Thoracic aorta (tissue), 2 donors: Measurements from ENCODE around the gene RFX1. TPM values are rescaled to one million over a fixed set of nuclear protein-coding genes. Genes with fewer than 3 reads are reported as not detected.

Source experiments
- ATAC-seq: fragments of 150-250 bp; one replicate; pipeline ENCODE4 v1.8.0; 2017; ENCODE audit warnings: low read depth; ENCODE audit not compliant: insufficient number of reproducible peaks, low FRiP score
- DNase-seq: peaks from one replicate; pipeline ENCODE4 v3.0.0-alpha.2; 2020; ENCODE audit warnings: low spot score
- H3K27ac ChIP-seq, 2 donors: fragments of 200-600 bp; sonication (generic); 1 replicate in 1 of 2; 2 replicates in 1 of 2; pipeline ENCODE4 v1.5.1; 2016; ENCODE audit warnings: mild to moderate bottlenecking in 2 of 2, moderate library complexity in 2 of 2
- H3K27me3 ChIP-seq: fragments of 200-600 bp; sonication (generic); replicated peaks from 2 replicates; pipeline ENCODE4 v1.6.0; 2016; ENCODE audit warnings: mild to moderate bottlenecking; ENCODE audit not compliant: insufficient read depth
- H3K36me3 ChIP-seq: fragments of 200-600 bp; sonication (generic); one replicate; pipeline ENCODE4 v1.5.1; 2016
- H3K4me1 ChIP-seq, 2 donors: fragments of 200-600 bp; sonication (generic); 1 replicate in 1 of 2; 2 replicates in 1 of 2; pipeline versions ENCODE4 v1.5.1 to v1.6.0; 2016; ENCODE audit warnings: low read depth in 2 of 2, mild to moderate bottlenecking in 1 of 2; ENCODE audit not compliant: control insufficient read depth in 1 of 2
- H3K4me3 ChIP-seq: fragments of 200-600 bp; sonication (generic); 2 replicates; pipeline ENCODE4 v1.5.1; 2016; ENCODE audit warnings: mild to moderate bottlenecking
- H3K9me3 ChIP-seq: fragments of 200-600 bp; sonication (generic); 2 replicates; pipeline ENCODE4 v1.5.1; 2016
- total RNA-seq, 2 donors: library from RNA; depleted of rRNA; stranded (reverse); fragments of >200 nt; gene quantifications; one replicate each; pipeline versions ENCODE4 v1.1.0 to v1.2.3, GENCODE V29; 2016
- TF ChIP-seq, protein P1 (sequence below): fragments of 200-600 bp; sonication (generic); IDR thresholded peaks from one replicate; pipeline ENCODE4 v1.5.1; 2019; ENCODE audit warnings: antibody characterized with exemption

Gene RFX1
- total RNA-seq, 2 donors from 2014 or later, result 3.0 to 5.7 TPM

GRCh38 chr19:13979244-13979615 is 26.9 kb downstream of the RFX1 start:
- H3K4me3 ChIP-seq, result peak overlapping the region; percentile 77
- TF ChIP-seq, protein P1, sequence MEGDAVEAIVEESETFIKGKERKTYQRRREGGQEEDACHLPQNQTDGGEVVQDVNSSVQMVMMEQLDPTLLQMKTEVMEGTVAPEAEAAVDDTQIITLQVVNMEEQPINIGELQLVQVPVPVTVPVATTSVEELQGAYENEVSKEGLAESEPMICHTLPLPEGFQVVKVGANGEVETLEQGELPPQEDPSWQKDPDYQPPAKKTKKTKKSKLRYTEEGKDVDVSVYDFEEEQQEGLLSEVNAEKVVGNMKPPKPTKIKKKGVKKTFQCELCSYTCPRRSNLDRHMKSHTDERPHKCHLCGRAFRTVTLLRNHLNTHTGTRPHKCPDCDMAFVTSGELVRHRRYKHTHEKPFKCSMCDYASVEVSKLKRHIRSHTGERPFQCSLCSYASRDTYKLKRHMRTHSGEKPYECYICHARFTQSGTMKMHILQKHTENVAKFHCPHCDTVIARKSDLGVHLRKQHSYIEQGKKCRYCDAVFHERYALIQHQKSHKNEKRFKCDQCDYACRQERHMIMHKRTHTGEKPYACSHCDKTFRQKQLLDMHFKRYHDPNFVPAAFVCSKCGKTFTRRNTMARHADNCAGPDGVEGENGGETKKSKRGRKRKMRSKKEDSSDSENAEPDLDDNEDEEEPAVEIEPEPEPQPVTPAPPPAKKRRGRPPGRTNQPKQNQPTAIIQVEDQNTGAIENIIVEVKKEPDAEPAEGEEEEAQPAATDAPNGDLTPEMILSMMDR, result no peak
- no peaks in the 10 kb centered on the region for H3K27me3 ChIP-seq
- ATAC-seq (no peak), DNase-seq (no peak)
- H3K9me3 ChIP-seq, result no peaks in the 10 kb centered on the region
- H3K4me1 ChIP-seq, result peaks cover 13 to 19% of the 10 kb centered on the region in 2 donors
- H3K27ac ChIP-seq, result peak overlapping the region in 1 of 2 donors; percentile 76
- H3K36me3 ChIP-seq, result no peaks in the 10 kb centered on the region

DNA sequence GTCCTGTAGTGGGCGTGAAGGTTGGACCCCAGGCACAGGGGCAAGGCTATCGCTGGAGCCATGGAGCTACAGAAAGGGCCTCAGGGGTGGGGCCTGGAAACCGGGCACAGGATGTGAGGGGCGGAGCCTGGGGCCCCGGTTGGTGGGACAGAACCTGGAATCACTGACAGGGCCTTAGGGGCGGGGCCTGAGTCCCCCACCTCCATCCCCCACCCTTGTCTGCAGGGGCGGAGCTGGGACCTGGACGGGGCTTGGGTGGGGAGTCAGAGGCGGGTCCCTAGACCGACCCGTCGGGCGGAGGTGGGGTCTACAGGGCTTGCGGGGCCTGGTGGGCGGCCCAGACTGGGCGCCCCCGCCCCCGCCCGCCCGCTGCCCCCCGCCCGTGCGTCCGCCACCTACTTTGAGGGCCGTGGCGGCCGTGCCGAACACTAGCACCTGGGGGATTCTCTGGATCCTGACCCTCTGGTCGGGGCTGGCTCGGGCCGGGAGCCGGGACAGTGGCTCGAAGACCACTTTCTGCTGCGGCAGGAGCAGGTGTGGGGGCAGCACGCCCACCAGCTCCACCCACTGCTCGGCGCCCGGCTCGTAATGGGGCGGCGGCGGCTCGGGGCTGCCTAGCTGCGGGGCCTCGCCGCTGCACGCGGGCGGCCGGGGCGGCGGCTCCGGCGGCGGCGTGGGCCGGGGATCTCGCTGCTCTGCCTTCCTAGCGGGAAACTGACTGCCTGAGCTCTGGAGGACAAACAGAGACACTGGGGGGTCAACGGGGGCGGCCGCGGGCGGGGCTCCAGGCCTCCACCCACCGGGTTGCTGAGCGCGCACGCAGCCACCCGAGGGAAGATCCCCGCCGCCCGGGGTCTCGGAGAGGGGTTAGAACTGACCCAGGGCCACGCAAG is 27.5 kb downstream of the RFX1 start:
- DNase-seq (peak; percentile 52), ATAC-seq (peak; percentile 42)
- Histone ChIP-seq H3K36me3 (no peaks in the 10 kb centered on the region), H3K4me3 (peak overlapping the region; percentile 77), H3K27me3 (no peaks in the 10 kb centered on the region), H3K9me3 (no peaks in the 10 kb centered on the region), H3K4me1 (peaks cover 13 to 19% of the 10 kb centered on the region in 2 donors), H3K27ac (peak overlapping the region; percentile 65 to 76)
- TF ChIP-seq, protein P1, result no peak

GRCh38 chr19:13977803-13978202 is 28.3 kb downstream of the RFX1 start:
- no peak for ATAC-seq

DNA sequence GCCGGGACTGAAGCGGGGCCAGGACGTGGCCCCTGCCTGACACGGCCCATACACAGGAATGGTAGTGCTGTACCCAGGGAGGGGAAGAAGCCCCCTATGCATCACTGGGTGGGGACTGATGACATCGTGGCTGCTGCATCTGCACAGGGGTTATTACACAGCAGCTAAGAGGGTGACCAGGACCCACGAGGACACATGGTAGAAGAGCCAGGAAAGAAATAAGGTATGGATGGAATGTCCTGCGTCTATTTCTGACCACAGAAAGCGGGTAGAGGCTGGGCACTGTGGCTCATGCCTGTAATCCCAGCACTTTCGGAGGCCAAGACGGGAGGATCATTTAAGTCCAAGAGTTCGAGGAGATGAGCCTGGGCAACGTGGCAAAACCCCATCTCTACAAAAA is 29.7 kb downstream of the RFX1 start:
- no peaks in the 10 kb centered on the region for H3K27me3 ChIP-seq
- H3K36me3 ChIP-seq, result peaks cover 7% of the 10 kb centered on the region
- H3K4me1 ChIP-seq, result peaks cover 13 to 19% of the 10 kb centered on the region in 2 donors
- H3K9me3 ChIP-seq, result no peaks in the 10 kb centered on the region
- no peak overlapping the region for H3K4me3 ChIP-seq
- DNase-seq (no peak), ATAC-seq (no peak)
- peak overlapping the region in 1 of 2 donors; percentile 11 for H3K27ac ChIP-seq
- TF ChIP-seq, protein P1, result no peak

More at GRCh38 chr19:13977803-13978202, 28.3 kb downstream of the RFX1 start:
- no peaks in the 10 kb centered on the region for H3K9me3 ChIP-seq
- H3K4me3 ChIP-seq, result peak overlapping the region; percentile 77
- peaks cover 6% of the 10 kb centered on the region for H3K36me3 ChIP-seq
- H3K27me3 ChIP-seq, result no peaks in the 10 kb centered on the region
- H3K27ac ChIP-seq, result peak overlapping the region; percentile 65 to 76
- no peak for DNase-seq
- TF ChIP-seq, protein P1, result no peak
- H3K4me1 ChIP-seq, result peaks cover 13 to 19% of the 10 kb centered on the region in 2 donors

DNA sequence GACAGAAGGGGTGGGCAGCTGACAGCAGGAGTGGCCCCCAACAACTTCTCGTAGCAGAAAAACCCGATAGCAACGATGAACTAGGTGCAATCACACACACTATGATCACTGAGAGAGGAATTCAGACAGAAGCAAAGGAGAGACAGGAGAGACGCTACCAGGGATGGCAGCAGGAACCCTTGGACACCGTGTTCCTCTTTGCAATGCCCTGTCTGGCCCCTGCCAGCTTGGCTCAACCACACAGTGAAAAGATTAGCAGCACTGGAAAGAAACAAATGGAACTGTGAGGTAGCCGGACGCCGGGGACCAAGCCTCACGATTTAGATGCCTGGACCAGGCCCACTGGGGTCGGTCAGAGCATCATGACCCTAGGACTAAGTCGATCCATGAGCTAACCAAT is 30.2 kb downstream of the RFX1 start:
- peak overlapping the region in 1 of 2 donors; percentile 11 for H3K27ac ChIP-seq
- H3K27me3 ChIP-seq, result no peaks in the 10 kb centered on the region
- H3K4me3 ChIP-seq, result no peak overlapping the region
- DNase-seq (no peak), ATAC-seq (no peak)
- TF ChIP-seq, protein P1, result no peak
- H3K4me1 ChIP-seq, result peaks cover 13 to 19% of the 10 kb centered on the region in 2 donors
- no peaks in the 10 kb centered on the region for H3K9me3 ChIP-seq
- H3K36me3 ChIP-seq, result peaks cover 7% of the 10 kb centered on the region
